Ascending aorta (tissue), 2 donors: ENCODE measurements around the gene SKIDA1. TPM values are rescaled to one million over a fixed set of nuclear protein-coding genes. Genes with fewer than 3 reads are reported as not detected.
A peak's percentile ranks its signal among the peaks of the same experiment; 100 is the strongest.

Experiments used
- DNase-seq, 2 donors: peaks; one replicate each; pipeline ENCODE4 v3.0.0-alpha.2; 2019; ENCODE audit warnings: low spot score in 2 of 2
- H3K27ac ChIP-seq, 2 donors: fragments of 200-600 bp; sonication (generic); one replicate each; pipeline ENCODE4 v1.5.1; 2016 to 2017; ENCODE audit warnings: mild to moderate bottlenecking in 1 of 2
- H3K27me3 ChIP-seq: fragments of 200-600 bp; sonication (generic); one replicate; pipeline ENCODE4 v1.5.1; 2017
- H3K36me3 ChIP-seq, 2 donors: fragments of 200-600 bp; sonication (generic); one replicate each; pipeline ENCODE4 v1.5.1; 2016
- H3K4me1 ChIP-seq, 2 donors: fragments of 200-600 bp; sonication (generic); one replicate each; pipeline ENCODE4 v1.5.1; 2016 to 2017; ENCODE audit warnings: mild to moderate bottlenecking in 1 of 2
- H3K4me3 ChIP-seq, 2 donors: fragments of 200-600 bp; sonication (generic); one replicate each; pipeline ENCODE4 v1.5.1; 2016 to 2017; ENCODE audit warnings: mild to moderate bottlenecking in 1 of 2
- H3K9me3 ChIP-seq, 2 donors: fragments of 200-600 bp; sonication (generic); one replicate each; pipeline ENCODE4 v1.5.1; 2016
- CTCF ChIP-seq, 3 experiments: fragments of 200-600 bp in 2 of 3; fragments of 450-650 bp in 1 of 3; sonication (generic) in 2 of 3; IDR thresholded peaks; one replicate each; pipeline ENCODE4 v1.5.1; 2016 to 2019; ENCODE audit warnings: antibody characterized with exemption in 3 of 3, mild to moderate bottlenecking in 1 of 3, moderate library complexity in 1 of 3
- intact Hi-C: fragments of 100-400 bp; cut with DNase I; formaldehyde crosslinking; loops from one replicate; pipeline ENCODE4 v1.15.1; 2023
- total RNA-seq: library from RNA; depleted of rRNA; stranded (reverse); fragments of >200 nt; gene quantifications from one replicate; pipeline ENCODE4 v1.1.0, GENCODE V29; 2016

Gene SKIDA1
- total RNA-seq, 1 donor from 2014 or later: not detected

GRCh38 chr10:21534604-21535493, 9.4 kb upstream of the SKIDA1 start:
- TF ChIP-seq CTCF (IDR thresholded peaks at IDR 0.05): no peak
- Histone ChIP-seq H3K27me3 (no peaks in the 10 kb centered on the region), H3K9me3 (no peaks in the 10 kb centered on the region), H3K36me3 (peaks cover 7 to 15% of the 10 kb centered on the region in 2 donors), H3K4me1 (peaks cover 0 to 10% of the 10 kb centered on the region in 2 donors), H3K4me3 (peak overlapping the region; percentile 81 to 93), H3K27ac (peak overlapping the region; percentile 89 to 94)
- DNase-seq: peak in 1 of 2 donors; percentile 75
- intact Hi-C loops: loop anchor here (1.0 to 10.0 kb wide), 5 partner anchors 18 to 807 kb away; partner anchors contain the start of gene DNAJC1

- H3K4me1 ChIP-seq: peaks cover 0 to 10% of the 10 kb centered on the region in 2 donors
- intact Hi-C loops: loop anchor here (1.0 to 10.0 kb wide), 5 partner anchors 17 to 808 kb away; partner anchors contain the start of gene DNAJC1
- no peaks in the 10 kb centered on the region for H3K27me3 ChIP-seq
- H3K27ac ChIP-seq: peak overlapping the region; percentile 89 to 94
- H3K36me3 ChIP-seq: peaks cover under 1 to 9% of the 10 kb centered on the region in 2 donors
- DNase-seq: no peak
- no peaks in the 10 kb centered on the region for H3K9me3 ChIP-seq
- peak overlapping the region; percentile 81 to 93 for H3K4me3 ChIP-seq
- TF ChIP-seq CTCF (IDR thresholded peaks at IDR 0.05): no peak
Measured at GRCh38 chr10:21534280-21534586, 8.8 kb upstream of the SKIDA1 start.

GRCh38 chr10:21533467-21534279, 8.2 kb upstream of the SKIDA1 start, which contains the start of gene MLLT10:
Gene MLLT10, plus strand, starts transcription at chr10:21534232. Its CDS starts 413 bp downstream, at chr10:21534645.
- H3K9me3 ChIP-seq: no peaks in the 10 kb centered on the region
- peaks cover 0 to 10% of the 10 kb centered on the region in 2 donors for H3K4me1 ChIP-seq
- intact Hi-C loops: loop anchor here (1.0 to 10.0 kb wide), 5 partner anchors 17 to 809 kb away; partner anchors contain the start of gene DNAJC1
- peak; percentile 37 to 48 (median 42) for TF ChIP-seq CTCF (IDR thresholded peaks at IDR 0.05)
- DNase-seq: peak; percentile 82 to 96
- peaks cover 0 to 5% of the 10 kb centered on the region in 2 donors for H3K36me3 ChIP-seq
- H3K27me3 ChIP-seq: no peaks in the 10 kb centered on the region
- H3K4me3 ChIP-seq: peak within 1 kb of the TSS; percentile 81 to 93
- H3K27ac ChIP-seq: peak within 1 kb of the TSS; percentile 89 to 94

- peaks cover 0 to 10% of the 10 kb centered on the region in 2 donors for H3K4me1 ChIP-seq
- peak overlapping the region; percentile 81 to 93 for H3K4me3 ChIP-seq
- no peak for DNase-seq
- H3K27ac ChIP-seq: peak overlapping the region; percentile 89 to 94
- H3K36me3 ChIP-seq: no peaks in the 10 kb centered on the region
- intact Hi-C loops: loop anchor here (5.0 to 10.0 kb wide), 3 partner anchors 472 to 809 kb away; partner anchors contain the start of gene DNAJC1
- TF ChIP-seq CTCF (IDR thresholded peaks at IDR 0.05): no peak
- H3K9me3 ChIP-seq: no peaks in the 10 kb centered on the region
- H3K27me3 ChIP-seq: no peaks in the 10 kb centered on the region
Measured at GRCh38 chr10:21532694-21533466, 7.4 kb upstream of the SKIDA1 start.

GRCh38 chr10:21531164-21531563, 5.7 kb upstream of the SKIDA1 start:
- Histone ChIP-seq H3K4me3 (no peak overlapping the region), H3K4me1 (peaks cover 0 to 10% of the 10 kb centered on the region in 2 donors), H3K9me3 (no peaks in the 10 kb centered on the region), H3K27ac (peak overlapping the region in 1 of 2 donors; percentile 60), H3K27me3 (no peaks in the 10 kb centered on the region), H3K36me3 (no peaks in the 10 kb centered on the region)
- DNase-seq: no peak
- no peak for TF ChIP-seq CTCF (IDR thresholded peaks at IDR 0.05)
- intact Hi-C loops: loop anchor here (5.0 to 10.0 kb wide), 3 partner anchors 474 to 811 kb away; partner anchors contain the start of gene DNAJC1
